ENCODE results near the gene DCLK1.
A peak's percentile ranks its signal among the peaks of the same experiment; 100 is the strongest.

Gene DCLK1

DNA sequence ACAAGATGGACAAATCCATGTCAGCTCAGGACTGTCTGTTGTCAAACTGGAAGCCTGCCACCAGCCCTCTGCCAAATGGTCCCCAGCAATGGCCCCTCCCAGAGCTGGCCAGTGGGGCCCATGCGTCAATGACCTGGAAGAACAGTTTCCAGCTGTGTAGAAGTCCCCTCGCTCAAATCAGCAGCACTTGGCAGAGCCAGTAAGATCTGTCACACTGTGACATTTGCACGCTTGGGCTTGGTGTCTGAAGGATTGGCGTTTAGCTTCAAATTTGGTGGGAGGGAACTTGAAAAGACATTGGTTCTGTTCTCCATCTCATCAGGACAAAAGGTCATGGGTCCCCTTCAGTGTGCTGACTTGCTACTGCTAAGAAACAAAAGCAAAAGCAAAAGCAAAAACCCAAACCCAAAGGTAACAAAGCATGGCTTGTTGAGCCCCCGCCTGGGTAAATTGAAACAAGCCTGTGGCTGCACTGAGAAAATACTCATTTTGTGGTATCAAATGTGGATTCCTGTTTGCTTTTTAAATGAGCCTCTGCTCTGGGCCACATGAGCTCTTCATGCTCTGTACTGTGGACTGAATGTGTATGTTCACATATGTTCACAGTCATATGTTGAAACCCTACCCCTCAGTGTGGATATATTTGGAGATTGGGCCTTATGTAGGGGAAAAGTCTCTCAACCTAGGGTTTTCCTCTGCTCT is 401.1 kb downstream of the DCLK1 start:
- no peak for DNase-seq

DNA sequence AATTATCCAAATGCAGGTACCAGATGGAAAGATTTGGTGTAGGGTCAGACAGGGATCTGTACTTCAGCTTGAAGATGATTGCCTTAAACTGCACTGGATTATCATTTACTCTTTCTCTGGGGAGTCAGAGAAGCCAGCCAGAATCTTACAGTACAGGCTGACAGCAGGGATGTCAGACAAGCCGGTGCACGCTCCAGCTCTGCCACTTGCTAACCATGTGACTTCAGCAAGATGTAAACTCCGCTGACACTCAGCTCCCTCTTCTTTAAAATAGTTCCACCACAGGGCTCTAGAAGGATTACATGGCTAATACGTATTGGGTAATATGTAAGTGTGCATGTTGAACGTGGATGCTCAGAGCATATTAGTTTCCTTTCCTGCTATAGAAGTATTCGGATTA is 403.3 kb downstream of the DCLK1 start:
- DNase-seq = no peak

DNA sequence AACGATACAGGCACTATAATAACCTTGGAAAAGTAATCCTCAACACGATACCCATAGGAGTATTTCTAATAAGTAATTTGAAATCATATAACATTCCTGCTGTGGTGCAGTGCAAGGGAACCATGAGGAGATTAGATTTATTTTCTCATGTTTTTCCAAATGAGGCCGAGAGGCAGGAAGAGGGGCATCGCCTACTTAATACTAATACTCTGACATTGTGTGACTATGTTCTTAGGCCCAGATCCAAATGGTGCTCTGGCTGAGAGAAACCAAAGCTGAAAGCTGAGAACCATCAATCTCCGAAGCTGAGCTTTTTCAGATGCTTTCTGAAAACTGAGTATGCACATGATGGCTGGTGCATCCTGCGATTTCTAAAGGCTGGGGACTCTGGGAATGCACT is 406.7 kb downstream of the DCLK1 start:
- DNase-seq = no peak

DNA sequence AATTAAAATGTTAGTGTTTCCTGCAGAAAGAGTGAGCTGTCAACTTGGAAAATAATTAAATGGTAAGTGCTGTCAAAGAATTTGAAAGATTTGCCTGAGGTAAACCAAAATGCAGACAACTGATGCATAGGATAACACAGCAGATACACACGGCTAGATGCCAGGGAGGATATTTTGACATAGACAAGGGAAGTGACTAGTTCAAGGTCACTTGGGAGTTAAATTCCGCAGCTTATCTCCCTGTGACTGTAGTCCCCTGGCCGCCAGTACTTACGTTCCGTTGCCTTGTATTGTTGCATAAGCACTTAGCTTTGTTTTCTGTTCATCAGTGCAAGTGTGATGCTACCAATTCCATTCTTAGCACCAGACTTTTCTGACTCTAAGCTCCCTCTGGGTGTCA is 407.4 kb downstream of the DCLK1 start:
- DNase-seq = no peak

DNA sequence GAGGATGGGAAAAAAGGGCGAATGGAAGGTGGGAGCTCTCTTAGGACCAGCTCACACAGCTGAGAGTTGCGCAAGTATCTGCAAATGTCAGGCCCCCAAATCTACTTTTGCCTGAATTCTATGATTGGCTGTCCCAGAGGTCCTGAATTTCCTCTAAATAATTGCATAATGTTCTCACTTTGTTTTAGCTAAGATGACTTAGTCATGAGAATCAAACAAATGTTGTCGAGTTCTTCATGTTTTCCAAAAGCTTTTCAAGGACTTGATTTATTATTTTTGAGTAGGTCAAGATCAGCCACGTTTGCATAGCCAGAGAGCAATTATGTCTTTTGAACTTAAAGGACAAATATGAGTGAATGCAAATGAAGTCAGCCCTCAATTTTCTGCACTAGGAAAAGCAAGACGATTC is 408.1 kb downstream of the DCLK1 start:
- DNase-seq = no peak

DNA sequence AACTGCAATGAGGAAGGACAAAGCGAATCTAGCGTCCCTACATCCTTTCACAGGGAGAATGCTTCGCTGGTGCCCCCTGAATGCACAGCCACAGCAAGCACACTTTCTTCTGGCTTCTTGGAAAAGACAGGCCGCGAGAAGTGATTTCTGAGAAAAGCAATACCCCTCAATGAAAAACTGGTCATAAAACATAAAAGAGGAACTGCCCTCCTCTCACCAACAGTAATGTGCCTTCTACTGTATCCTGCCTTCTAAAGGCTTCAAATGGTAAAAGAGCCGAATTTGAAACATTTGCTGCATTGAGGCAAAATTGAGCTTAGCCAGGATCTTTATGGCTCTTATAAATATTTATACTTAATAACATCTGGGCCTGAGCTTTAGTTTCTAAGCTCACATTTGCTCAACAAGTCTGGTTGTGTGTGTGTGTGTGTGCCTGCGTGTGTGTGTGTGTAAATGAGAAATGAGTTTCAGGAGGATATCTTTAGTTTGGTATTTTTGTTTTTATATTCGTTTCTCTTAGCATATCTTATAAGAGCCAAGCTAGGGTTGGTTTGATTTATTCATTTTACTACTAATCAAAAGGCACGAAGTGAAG is 408.6 kb downstream of the DCLK1 start:
- DNase-seq = no peak

DNA sequence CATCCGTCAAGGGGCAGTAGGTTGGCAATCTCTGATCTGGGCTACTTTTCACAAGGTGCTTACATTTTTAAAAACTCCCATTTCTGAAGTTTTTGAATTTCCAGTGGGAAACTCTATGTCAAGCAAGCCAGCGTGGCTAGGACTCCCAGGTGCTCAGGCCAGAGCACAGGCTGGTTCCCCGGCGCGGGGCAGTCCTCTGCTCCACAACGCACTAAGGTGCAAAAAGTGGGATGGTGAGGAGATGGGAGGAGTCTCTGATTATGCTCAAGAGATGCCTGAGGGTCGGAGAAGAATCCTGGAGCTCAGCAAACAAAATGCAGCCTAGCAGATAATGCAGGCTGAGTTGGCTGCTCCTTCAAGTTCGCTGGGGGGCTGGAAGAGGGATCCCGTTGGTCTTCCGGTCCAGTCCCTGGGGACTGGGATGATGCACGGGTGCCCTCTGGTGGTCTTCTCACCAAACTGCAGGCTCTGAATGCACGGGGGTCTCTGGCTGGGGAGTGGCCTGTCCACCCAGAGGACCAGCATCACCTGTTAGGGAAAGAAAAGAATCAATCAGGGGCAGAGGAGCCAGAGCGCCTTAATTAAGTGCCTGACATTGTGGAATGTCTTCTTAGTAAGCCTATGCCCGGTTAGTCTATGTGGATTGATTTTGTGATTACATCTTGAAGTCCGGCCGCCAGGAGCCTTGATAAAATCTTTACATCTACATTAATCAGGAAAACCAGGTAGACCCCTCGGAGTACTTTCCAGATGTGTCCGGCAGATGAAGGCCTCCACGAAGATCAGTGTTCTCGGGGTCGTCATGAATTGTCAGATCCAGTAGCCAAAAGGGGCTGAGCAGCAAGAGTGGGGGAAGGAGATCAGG is 410.3 kb downstream of the DCLK1 start:
- DNase-seq = peak; percentile 74

DNA sequence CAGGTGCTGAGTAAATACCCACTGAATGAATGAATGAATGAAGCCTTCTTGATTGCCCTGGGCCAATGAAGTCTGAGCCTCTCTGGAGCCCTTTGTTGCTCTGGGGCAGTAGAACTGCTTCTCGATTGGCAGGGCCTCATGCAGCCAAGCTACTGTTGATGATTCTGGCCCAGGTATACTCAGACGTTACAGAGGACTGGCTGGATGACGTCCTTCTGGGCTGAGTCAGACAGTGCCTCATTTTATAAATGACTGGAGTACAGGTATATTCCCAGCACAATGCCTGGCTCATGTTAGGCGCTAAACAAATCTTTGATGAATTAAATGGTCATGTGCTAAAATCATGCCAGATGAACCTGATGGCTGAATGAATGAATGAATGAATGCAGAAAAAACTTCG is 410.9 kb downstream of the DCLK1 start:
- no peak for DNase-seq
